Fibroblast of skin of right quadriceps (primary cell): ENCODE data around the gene MYT1.
"Not testable (repeated sequence)": the region's sequence is repeated elsewhere in the genome, so short reads cannot be mapped to it uniquely, and the experiment has no call there.

Source experiments
- DNase-seq: peaks from one replicate; pipeline ENCODE4 v3.0.0-alpha.2; 2013

The MYT1 gene

DNA sequence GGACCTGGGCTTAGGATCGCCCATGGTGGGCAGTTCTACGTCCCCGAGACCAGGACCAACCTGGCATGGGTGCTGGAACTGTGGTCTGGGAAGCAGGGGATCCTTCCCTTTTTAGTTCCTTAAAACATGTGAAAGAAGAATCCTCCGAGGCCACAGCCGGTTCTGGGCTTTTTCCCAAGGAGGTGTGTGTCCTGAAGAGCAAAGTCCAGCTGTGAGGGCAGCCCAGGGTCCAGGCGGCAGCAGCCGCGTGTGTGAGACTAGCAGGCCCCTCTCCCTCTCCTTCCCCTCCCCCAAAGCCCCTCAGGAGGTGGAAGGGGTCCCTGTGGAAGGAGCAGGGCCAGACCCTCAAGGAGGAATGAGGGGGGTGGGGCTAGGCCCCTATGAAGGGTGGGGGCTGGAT is 56.2 kb downstream of the MYT1 start:
- no peak for DNase-seq

DNA sequence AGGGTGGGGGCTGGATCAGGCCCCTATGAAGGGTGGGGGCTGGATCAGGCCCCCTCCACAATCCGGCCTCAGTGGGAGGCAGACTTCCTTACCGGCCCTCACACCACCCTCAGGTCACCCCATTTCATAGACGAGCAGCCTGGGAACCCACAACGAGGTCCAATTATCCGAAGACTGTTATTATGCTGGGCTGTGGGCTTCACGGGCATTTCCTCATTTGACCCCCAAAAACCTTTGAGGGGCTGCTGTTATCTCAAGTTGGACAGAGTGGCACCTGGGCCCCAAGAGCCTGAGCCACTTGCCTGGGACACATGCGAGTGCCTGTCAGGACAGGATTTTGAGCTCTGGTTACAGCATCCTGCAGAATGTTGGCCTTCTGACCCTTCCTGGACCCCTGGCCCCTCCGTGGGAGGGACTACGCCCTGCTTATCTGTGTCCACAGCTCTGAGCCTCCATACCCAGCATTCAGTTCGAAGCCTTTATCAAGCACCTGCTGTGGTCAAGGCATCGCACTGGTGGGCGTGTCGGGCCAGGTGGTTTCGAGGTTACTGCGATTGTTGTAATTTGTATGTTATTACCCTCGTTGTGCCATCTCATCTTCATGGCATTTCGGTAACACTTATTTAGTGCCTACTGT is 56.8 kb downstream of the MYT1 start:
- no peak for DNase-seq

DNA sequence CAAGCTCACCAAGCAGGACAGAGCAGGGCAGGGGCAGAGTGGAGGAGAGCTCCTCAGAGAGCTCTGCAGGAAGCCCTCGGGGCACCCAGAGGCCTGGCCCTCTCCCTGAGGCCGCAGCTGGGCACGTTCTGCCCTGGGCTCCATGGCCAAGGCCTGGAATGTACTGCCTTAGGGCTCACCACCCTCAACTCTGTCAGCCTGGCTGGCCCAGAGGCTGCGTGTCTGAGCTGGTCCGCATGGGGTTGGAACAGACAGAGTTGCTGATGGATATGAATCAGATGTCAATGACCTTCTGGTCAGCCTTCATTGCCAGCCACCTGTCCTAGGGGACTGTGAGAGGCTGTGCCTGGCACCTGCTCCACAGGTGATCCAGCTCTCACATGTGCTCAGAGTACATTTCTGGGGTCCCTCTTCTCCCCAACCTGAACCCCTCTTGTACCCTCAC is 58.1 kb downstream of the MYT1 start:
- no peak for DNase-seq

DNA sequence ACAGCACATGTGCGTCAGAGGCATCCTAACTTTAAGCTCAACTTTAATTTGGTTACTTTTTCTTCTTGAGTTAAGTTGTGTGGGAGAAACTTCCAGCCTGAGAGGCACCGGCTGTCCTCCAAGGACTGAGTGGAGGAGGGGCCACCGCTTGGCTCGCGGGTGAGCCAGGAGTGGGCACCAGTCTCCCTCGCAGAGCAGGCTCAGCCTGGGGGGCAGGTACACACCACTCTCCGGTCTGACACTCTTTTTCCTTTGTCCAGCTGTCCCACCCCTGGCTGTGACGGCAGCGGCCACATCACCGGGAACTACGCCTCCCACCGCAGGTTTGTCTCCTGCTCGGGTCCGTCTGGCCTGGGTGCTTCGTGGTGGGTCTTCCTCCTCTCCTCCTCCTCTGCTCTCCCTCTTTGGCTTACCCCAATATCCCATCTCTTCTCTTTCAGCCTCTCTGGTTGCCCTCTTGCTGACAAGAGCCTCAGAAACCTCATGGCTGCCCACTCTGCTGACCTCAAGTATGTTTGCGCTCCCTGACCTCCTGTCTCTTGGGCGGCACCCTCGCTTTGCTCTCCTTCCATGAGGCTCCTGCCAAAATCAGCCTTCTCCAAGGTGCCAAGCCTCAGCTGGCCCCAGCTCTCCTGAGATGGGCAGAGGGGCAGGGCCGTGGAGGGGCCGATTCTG is 58.7 kb downstream of the MYT1 start:
- no peak for DNase-seq

GRCh38 chr20:64223526-64224067 is 59.3 kb downstream of the MYT1 start:
- DNase-seq, result peak; percentile 49

DNA sequence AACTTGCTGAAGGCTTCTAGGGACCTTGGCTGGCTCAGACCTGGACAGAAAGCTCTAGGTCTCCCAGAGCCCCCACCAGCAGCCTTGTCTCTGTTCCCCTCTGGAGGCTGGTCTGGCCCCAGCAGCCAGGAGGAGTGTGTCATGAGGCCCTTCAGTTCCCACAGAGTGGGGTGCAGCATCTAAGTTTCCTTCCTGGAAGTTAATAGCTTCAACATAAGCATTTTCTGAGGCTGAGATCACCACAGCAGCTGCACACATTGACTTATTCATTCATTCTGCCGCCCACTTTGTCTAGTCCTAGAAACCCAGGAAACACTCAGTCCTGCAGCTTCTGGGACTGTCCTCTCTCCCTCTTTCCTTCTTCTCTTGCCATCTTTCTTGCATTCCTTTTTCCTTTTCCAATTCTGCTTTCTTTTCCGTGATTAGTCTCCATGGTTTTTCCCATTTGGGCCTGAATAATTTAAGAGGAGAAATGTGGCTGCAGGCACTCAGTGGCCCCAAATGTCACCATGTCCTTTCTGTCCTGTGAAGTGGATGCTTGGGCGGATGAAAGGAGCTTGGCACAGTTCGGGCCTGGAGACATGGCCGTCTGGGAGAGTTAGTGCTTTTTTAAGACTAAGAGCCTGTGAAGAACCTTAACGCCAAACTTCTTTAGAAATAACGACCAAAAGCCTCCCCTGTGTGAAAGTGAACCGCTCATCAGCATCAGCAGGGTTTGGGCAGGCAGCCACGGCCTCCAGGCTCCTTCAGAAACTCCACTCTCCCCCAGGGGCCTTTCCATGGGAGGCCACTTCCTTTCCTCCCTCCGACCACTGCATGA is 60.3 kb downstream of the MYT1 start:
- peak; percentile 92 for DNase-seq

- DNase-seq, result no peak
These were observed 60.9 kb downstream of the MYT1 start for GRCh38 chr20:64225171-64225595.

DNA sequence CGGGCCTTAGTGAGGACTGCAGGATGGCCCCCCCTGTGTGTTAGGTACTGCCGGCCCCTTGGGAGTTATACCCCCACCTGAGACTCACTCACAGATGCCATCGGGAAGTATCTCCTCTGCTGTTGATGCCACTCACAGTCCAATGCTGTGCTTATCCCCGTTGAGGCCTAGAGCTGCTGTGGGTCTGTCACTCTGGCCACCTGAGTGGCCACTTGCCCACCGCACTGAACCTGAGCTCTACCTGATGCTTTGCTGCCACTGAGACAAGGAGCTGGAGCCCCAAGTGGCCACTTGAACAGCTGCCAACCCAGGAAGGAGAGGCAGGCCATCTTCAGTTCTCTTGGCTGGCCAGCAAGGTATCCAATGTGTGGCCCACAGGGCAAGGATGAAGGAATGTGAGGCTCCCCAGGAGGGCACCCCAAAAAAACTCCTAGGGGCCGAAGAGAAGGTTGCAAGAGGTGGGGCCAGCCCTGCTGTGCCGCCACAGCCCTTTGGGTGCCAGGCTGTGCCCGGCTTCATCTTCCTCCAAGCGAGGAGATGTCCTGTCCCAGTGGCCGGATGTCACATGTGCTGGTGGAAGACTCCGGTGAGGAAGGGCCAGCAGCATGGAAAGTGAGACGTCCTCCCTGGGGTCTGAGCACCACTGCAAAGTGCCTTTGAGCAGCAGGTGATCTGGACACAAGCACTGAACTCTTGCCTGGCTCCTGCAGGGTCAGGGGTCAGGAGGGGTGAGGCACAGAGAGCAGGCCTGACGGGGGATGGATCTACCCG is 61.8 kb downstream of the MYT1 start:
- no peak for DNase-seq

DNA sequence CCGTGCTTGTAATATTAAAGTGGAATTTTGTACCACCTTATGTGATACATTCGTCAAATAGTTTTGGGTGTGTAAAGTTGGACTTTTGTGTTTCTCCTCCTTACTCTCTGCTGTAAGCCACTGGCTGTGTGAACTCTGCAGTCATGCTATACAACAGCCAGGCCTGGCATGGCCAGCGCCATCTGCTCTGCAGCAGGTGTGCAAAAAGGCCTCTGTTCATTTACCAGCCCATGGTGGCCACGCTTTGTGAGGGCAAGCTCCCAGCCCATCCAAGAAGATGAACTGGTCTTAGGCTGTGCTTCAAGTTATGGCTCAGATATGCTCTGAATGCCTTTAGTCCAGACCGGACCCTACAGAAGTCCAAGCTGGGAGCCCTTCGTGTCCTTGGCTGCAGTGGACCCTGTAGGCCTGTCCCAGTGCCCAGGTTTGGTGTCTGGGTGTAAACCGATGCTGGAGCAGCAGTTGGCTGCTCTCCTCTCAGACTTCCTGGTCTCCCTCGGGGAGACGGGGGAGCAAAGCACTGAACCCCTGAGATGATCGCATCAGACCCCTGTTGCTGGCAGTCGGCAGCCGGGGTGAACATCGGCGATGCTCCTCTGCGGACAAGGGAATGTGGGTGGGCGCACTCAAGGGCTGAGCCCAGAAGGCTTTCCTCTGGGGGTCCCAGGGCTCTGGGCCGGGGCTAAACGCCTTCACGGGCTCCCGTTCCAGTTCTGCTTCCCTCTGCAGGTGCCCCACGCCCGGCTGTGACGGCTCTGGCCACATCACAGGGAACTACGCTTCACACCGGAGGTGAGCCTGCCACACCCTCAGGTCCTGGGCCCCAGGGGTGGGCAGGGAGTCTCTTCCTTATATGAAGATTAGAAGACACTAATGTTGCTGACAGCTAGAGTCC is 62.7 kb downstream of the MYT1 start:
- no peak for DNase-seq

DNA sequence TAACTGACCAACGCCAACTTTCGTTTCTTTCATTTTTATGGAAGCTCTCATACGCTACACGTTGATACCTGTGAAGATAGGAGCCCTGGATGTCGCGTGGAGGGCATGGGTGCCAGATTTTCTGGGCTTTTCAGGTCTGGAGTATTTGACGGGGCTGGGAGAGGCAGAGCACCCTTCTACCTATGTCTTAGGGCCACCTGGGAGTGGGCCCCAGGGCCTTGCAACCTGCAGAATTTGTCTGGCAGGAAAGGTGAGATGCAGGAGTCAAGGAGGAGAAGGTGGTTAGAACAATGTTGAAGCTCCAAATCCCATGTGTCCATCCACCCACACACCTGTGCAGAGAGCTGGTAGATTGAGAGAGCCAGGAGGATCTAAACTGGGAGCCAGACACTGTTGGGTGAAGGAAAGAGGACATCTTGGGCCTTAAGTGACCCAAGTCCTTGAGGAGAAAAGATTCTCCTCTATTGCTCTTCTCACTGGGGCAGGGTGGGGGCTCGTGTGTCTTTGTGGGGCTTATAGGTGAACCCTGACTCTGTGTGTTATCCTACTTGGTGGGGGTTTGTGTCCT is 63.9 kb downstream of the MYT1 start:
- DNase-seq, result no peak

GRCh38 chr20:64228751-64229506 is 64.7 kb downstream of the MYT1 start:
- DNase-seq, result no peak

- no peak for DNase-seq
These were observed 65.3 kb downstream of the MYT1 start for GRCh38 chr20:64229507-64230061.

GRCh38 chr20:64230461-64231145 is 66.4 kb downstream of the MYT1 start:
- DNase-seq, result no peak

- no peak for DNase-seq
These were observed 67.6 kb downstream of the MYT1 start for GRCh38 chr20:64231621-64232550.

GRCh38 chr20:64232794-64233193 is 68.5 kb downstream of the MYT1 start:
- no peak for DNase-seq

- DNase-seq, result no peak
These were observed 69.5 kb downstream of the MYT1 start for GRCh38 chr20:64233725-64234124.

DNA sequence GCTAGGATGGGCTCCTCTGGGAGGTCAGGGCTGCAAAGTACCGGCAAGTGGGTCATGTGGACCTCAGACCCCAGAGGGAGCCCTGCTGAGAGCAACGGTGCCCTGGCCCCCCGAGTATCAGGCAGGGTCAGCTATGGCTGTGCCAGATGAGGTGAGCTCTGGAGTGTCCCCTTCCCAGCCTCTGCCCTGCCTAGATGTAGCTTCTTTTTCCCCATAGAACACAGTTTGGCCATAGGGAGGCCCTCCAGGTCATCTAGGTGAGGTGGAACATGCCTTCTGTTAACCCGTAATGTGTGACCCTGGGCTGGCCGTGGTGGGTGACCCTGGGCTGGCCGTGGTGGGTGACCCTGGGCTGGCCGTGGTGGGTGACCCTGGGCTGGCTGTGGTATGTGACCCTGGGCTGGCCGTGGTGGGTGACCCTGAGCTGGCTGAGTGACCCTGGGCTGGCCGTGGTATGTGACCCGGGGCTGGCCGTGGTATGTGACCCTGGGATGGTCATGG is 70.1 kb downstream of the MYT1 start:
- no peak for DNase-seq

DNA sequence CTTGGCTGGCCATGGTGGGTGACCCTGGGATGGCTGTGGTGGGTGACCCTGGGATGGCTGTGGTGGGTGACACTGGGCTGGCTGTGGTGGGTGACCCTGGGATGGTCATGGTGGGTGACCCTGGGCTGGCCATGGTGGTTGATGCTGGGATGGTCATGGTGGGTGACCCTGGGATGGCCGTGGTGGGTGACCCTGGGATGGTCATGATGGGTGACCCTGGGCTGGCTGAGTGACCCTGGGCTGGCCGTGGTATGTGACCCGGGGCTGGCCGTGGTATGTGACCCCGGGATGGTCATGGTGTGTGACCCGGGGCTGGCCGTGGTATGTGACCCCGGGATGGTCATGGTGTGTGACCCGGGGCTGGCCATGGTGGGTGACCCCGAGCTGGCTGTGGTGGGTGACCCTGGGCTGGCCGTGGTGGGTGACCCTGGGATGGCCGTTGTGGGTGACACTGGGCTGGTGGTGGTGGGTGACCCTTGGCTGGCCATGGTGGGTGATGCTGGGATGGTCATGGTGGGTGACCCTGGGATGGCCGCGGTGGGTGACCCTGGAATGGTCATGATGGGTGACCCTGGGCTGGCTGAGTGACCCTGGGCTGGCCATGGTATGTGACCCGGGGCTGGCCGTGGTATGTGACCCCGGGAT is 70.8 kb downstream of the MYT1 start:
- DNase-seq, result not testable (repeated sequence)
